OCI-LY1 (cell line): ENCODE measurements around the gene GAMT.
A peak's percentile ranks its signal among the peaks of the same experiment; 100 is the strongest.

Experiments used
- H2AFZ ChIP-seq: fragments of 200-600 bp; sonication (generic), shearing (Covaris generic); 2 replicates; pipeline ENCODE4 v1.6.0; 2014; ENCODE audit warnings: antibody characterized with exemption, mild to moderate bottlenecking, low read length
- H3F3A ChIP-seq: fragments of 200-600 bp; sonication (generic), shearing (Covaris generic); 2 replicates; pipeline ENCODE4 v1.6.0; 2014; ENCODE audit warnings: mild to moderate bottlenecking, antibody characterized with exemption, low read length, moderate library complexity; ENCODE audit not compliant: insufficient read depth
- H3K27ac ChIP-seq: fragments of 200-600 bp; sonication (generic); 2 replicates; pipeline ENCODE4 v1.5.1; 2014; ENCODE audit warnings: low read length, mixed run types, mild to moderate bottlenecking, low read depth; ENCODE audit not compliant: poor library complexity, severe bottlenecking
- H3K27me3 ChIP-seq: fragments of 200-600 bp; sonication (generic); 2 replicates; pipeline ENCODE4 v1.6.0; 2014; ENCODE audit warnings: antibody characterized with exemption, mild to moderate bottlenecking, low read length, moderate library complexity; ENCODE audit not compliant: insufficient read depth
- H3K36me3 ChIP-seq: fragments of 200-600 bp; sonication (generic); 2 replicates; pipeline ENCODE4 v1.6.1; 2014; ENCODE audit warnings: mild to moderate bottlenecking, antibody characterized with exemption, low read length, moderate library complexity, mixed read lengths; ENCODE audit not compliant: insufficient read depth
- H3K4me1 ChIP-seq: fragments of 200-600 bp; sonication (generic); 2 replicates; pipeline ENCODE4 v1.5.1; 2014; ENCODE audit warnings: mild to moderate bottlenecking, low read length, moderate library complexity; ENCODE audit not compliant: insufficient read depth, severe bottlenecking
- H3K4me2 ChIP-seq: fragments of 200-600 bp; sonication (generic), shearing (Covaris generic); 2 replicates; pipeline ENCODE4 v1.6.1; 2014; ENCODE audit warnings: low read length
- H3K4me3 ChIP-seq: fragments of 200-600 bp; sonication (generic); 2 replicates; pipeline ENCODE4 v1.5.1; 2014; ENCODE audit warnings: low read length, low read depth, mild to moderate bottlenecking, mixed read lengths; ENCODE audit not compliant: poor library complexity, severe bottlenecking
- H3K79me2 ChIP-seq: fragments of 200-600 bp; shearing (Covaris generic); 2 replicates; pipeline ENCODE4 v1.6.1; 2016; ENCODE audit warnings: mixed run types, low read length, mixed read lengths; ENCODE audit not compliant: insufficient read depth
- H3K9ac ChIP-seq: fragments of 200-600 bp; sonication (generic), shearing (Covaris generic); 2 replicates; pipeline ENCODE4 v1.6.1; 2014; ENCODE audit warnings: mild to moderate bottlenecking, low read length, mixed read lengths
- H3K9me2 ChIP-seq: fragments of 200-600 bp; sonication (generic), shearing (Covaris generic); 2 replicates; pipeline ENCODE4 v1.6.1; 2014; ENCODE audit warnings: low read depth, mild to moderate bottlenecking, low read length, mixed read lengths
- H3K9me3 ChIP-seq: fragments of 200-600 bp; shearing (Covaris generic); 2 replicates; pipeline ENCODE4 v1.6.1; 2014; ENCODE audit warnings: low read length, mixed read lengths
- H4K20me1 ChIP-seq: fragments of 200-600 bp; sonication (generic), shearing (Covaris generic); 2 replicates; pipeline ENCODE4 v1.6.0; 2016; ENCODE audit warnings: mild to moderate bottlenecking, low read length; ENCODE audit not compliant: insufficient read depth
- CTCF ChIP-seq: fragments of 200-600 bp; sonication (generic), shearing (Covaris generic); IDR thresholded peaks from 2 replicates; pipeline ENCODE4 v1.5.1; 2017; ENCODE audit warnings: mild to moderate bottlenecking, antibody characterized with exemption, low read length, moderate library complexity, mixed read lengths
- EZH2 ChIP-seq: fragments of 200-600 bp; sonication (generic), shearing (Covaris generic); IDR thresholded peaks from 2 replicates; pipeline ENCODE4 v1.8.0; 2017; ENCODE audit warnings: borderline replicate concordance, mixed run types, mild to moderate bottlenecking, antibody characterized with exemption, low read length, moderate library complexity, mixed read lengths

Gene GAMT

DNA sequence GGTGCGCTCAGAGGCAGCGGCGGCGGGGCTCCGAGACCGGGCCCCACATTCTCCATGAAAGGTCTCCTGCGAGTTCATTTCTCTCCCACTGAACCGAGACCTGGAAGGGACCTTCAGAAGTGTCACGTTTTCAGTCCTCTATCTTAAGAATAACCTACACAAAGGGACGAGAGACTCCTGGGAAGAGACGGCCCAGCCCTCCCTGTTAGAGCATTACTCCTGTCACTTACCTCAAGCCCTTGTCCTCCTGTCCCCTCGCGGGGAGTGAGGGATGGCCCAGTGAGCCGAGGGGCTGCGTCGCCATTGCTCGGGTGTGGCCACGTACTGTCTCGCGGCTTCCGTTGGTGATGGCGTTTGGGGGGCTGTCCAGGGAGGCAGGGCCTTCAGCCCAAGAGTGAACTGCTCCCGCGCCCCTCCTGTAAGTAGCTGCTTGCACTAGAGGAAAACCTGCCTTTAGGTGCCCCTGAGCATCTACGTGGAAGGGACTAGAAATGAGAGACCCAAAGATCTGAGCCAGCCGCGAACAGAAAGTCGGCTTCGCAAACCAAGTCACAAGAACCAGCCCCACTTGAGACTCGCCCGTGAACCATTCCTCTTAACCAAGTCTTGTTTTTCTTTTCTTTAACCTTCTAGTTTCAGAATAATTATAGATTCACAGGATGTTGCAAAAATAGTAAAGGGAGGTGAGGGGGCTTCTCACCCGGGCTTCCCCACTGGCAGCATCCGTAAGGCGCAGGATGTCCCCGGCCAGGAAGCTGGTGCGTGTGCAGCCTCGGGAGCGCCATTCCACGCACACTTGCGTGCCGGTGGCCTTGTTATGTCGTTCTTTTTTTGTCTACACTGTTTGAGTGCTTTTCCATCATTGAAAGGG is 38.7 kb downstream of the GAMT start:
- peaks cover 84% of the 10 kb centered on the region for H3K36me3 ChIP-seq
- TF ChIP-seq CTCF (no peak), EZH2 (no peak)
- H3K4me3 ChIP-seq, result no peak overlapping the region

DNA sequence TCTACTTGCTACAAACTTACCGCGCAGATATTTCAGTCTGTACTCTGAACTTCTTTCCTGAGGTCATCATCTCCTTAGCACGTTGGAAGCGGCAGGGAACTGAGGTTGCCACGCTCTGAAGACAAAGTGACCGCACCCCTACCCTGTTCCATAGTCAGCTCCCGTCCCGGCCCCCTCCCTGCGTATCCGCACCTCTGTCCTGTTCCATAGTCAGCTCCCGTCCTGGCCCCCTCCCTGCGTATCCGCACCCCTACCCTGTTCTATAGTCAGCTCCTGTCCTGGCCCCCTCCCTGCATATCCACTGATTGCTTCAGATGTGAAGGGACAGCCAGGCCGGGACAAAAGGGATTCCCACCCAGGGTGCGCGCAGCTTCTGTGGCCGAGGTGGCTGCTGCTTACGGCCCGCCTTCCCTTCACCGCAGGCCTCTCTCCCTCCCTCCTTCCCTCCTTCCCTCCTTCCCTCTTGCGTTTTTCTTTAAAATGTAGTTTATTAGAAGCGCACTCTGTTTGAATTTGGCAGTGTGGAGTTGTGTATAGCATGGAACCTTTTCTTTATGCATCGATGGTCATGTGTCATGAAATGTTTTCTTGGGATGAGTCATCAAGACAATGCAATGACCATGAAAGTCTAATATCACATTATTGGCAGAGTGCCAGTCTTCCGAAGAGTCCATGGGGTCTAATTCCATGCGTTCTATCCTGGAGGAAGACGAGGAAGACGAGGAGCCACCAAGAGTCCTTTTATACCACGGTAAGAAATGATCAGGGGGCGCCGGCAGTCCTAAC is 39.5 kb downstream of the GAMT start:
- no peaks in the 10 kb centered on the region for H4K20me1 ChIP-seq
- no peaks in the 10 kb centered on the region for H3F3A ChIP-seq
- H3K4me2 ChIP-seq, result no peak overlapping the region
- H3K27me3 ChIP-seq, result no peaks in the 10 kb centered on the region
- H3K4me1 ChIP-seq, result peaks cover 16% of the 10 kb centered on the region
- no peak overlapping the region for H2AFZ ChIP-seq
- no peaks in the 10 kb centered on the region for H3K9me3 ChIP-seq
- no peaks in the 10 kb centered on the region for H3K79me2 ChIP-seq
- no peak overlapping the region for H3K27ac ChIP-seq
- no peaks in the 10 kb centered on the region for H3K9me2 ChIP-seq
- TF ChIP-seq CTCF (no peak), EZH2 (no peak)
- no peak overlapping the region for H3K4me3 ChIP-seq
- no peak overlapping the region for H3K9ac ChIP-seq
- peaks cover 84% of the 10 kb centered on the region; the same call in 1 of the 2 replicates for H3K36me3 ChIP-seq

More for the DNA sequence above, 38.7 kb downstream of the GAMT start:
- H2AFZ ChIP-seq, result no peak overlapping the region
- H3K9ac ChIP-seq, result no peak overlapping the region; the same call in 1 of the 2 replicates
- H3F3A ChIP-seq, result no peaks in the 10 kb centered on the region
- H4K20me1 ChIP-seq, result no peaks in the 10 kb centered on the region
- H3K9me3 ChIP-seq, result no peaks in the 10 kb centered on the region
- H3K27me3 ChIP-seq, result no peaks in the 10 kb centered on the region
- peaks cover 16% of the 10 kb centered on the region for H3K4me1 ChIP-seq
- H3K9me2 ChIP-seq, result no peaks in the 10 kb centered on the region
- H3K27ac ChIP-seq, result no peak overlapping the region
- no peaks in the 10 kb centered on the region for H3K79me2 ChIP-seq
- 0 out of 2 replicates have a peak overlapping the region, but pooled peaks have one; percentile 2 for H3K4me2 ChIP-seq

DNA sequence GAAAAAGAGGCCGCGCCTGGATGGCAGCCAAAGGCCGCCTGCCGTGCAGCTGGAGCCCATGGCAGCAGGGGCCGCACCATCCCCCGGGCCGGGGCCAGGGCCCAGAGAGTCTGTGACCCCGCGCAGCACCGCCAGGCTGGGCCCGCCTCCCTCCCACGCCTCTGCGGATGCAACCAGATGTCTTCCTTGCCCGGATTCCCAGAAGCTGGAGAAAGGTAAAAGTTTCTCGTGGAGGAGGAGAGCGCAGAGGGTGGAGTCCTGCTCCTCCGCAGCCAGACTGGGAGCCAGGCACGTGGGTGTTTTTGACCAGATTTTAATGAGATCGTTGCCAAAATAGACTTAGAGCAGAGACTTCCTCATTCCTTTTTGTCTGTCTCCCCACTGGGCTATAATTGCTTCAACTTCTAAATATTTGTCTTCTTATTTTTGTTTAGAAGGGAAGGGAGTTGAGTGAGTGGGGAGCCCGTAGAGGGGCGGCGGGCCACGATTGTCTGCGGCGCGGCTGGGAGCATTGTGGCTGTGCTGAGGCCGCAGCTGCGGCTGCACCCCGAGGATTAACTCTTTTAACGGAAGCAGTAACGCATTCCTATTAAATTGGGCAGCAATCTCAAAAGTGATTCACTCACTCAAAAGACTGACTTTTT is 40.4 kb downstream of the GAMT start:
- Histone ChIP-seq H3K36me3 (peaks cover 78% of the 10 kb centered on the region; the same call in 1 of the 2 replicates), H3K9me2 (no peaks in the 10 kb centered on the region), H3K9ac (no peak overlapping the region), H4K20me1 (no peaks in the 10 kb centered on the region), H3K9me3 (no peaks in the 10 kb centered on the region), H3K4me2 (no peak overlapping the region), H3K4me1 (peaks cover 21% of the 10 kb centered on the region), H3F3A (no peaks in the 10 kb centered on the region), H2AFZ (no peak overlapping the region), H3K4me3 (no peak overlapping the region), H3K27ac (no peak overlapping the region), H3K79me2 (no peaks in the 10 kb centered on the region), H3K27me3 (no peaks in the 10 kb centered on the region)
- TF ChIP-seq EZH2, result no peak
- no peak for TF ChIP-seq CTCF
